Psoas muscle (tissue), 8 donors: Measurements from ENCODE around the gene RPS6KC1. TPM values are rescaled to one million over a fixed set of nuclear protein-coding genes. Genes with fewer than 3 reads are reported as not detected.

Experiments used
- ATAC-seq, 4 donors: fragments of 200-7000 bp; cut with Tn5 transposase; one replicate each; pipeline ENCODE4 v1.9.1; 2020; ENCODE audit warnings: moderate library complexity in 3 of 4, mild to moderate bottlenecking in 2 of 4
- DNase-seq, 2 donors: peaks; one replicate each; pipeline ENCODE4 v3.0.0-alpha.2; 2020
- H3K27ac ChIP-seq: fragments of 200-600 bp; one replicate; pipeline ENCODE4 v1.8.0; 2022
- H3K27me3 ChIP-seq, 3 donors: fragments of 200-600 bp in 1 of 3; one replicate each; pipeline versions ENCODE4 v1.6.1 to v1.8.0; 2013 to 2022; ENCODE audit warnings: low read length in 2 of 3, mild to moderate bottlenecking in 2 of 3, moderate library complexity in 1 of 3; ENCODE audit not compliant: insufficient read depth in 3 of 3
- H3K36me3 ChIP-seq, 2 donors: fragments of 200-600 bp in 1 of 2; one replicate each; pipeline versions ENCODE4 v1.6.1 to v1.8.0; 2013 to 2022; ENCODE audit warnings: low read depth in 1 of 2, mild to moderate bottlenecking in 1 of 2, moderate library complexity in 1 of 2; ENCODE audit not compliant: insufficient read depth in 1 of 2
- H3K4me1 ChIP-seq: fragments of 200-600 bp; one replicate; pipeline ENCODE4 v1.8.0; 2022
- H3K4me3 ChIP-seq: fragments of 200-600 bp; one replicate; pipeline ENCODE4 v1.8.0; 2022; ENCODE audit warnings: mild to moderate bottlenecking
- H3K9me3 ChIP-seq: fragments of 200-600 bp; one replicate; pipeline ENCODE4 v1.8.0; 2022
- WGBS, 3 donors: extraction: QIAGEN DNeasy Blood & Tissue Kit; methylation state at CpG; one replicate each; pipeline versions ENCODE4 v1.1.6 to v1.1.7; 2013; 5-methylcytosine and 5-hydroxymethylcytosine counted together
- intact Hi-C, 2 donors: fragments of 100-400 bp; cut with DNase I; formaldehyde crosslinking; loops; one replicate each; pipeline versions ENCODE4 v1.11.0 to v1.14.2; 2022
- polyA plus RNA-seq, 3 donors: library from polyadenylated mRNA; stranded (reverse); fragments of 200-250 nt; gene quantifications; one replicate each; pipeline ENCODE4 v1.2.3, GENCODE V29; 2013
- total RNA-seq, 4 donors: library from RNA; stranded (reverse); fragmentation: NEBNext Ultra II Directional in 2 of 4; extraction: Animal tissue kit (Norgen Biotek cat#: 25700) in 2 of 4; gene quantifications; one replicate each; pipeline versions ENCODE4 v1.2.1 to v1.2.4, GENCODE V29; 2021 to 2023
- TF ChIP-seq, protein P1 (sequence below): fragments of 200-600 bp; IDR thresholded peaks from one replicate; pipeline ENCODE4 v1.8.0; 2022; ENCODE audit warnings: antibody characterized with exemption
- donor health status: healthy with polysubstance abuse.
- donor health status: DM: no; HTN: no; CAD: no; lungs with moderate emphysema.
- donor health status: Bipolar disorder and iron deficiency.
- donor health status: healthy.
- donor health status: DM: yes; HTN: yes; CAD: no.
- donor health status: DM: no; HTN: no; CAD: no.
- donor health status: DM: no; HTN: no; CAD: no.
- donor health status: DM: yes; HTN: yes; CAD: no.

Gene RPS6KC1
- total and polyA plus RNA-seq, 7 donors = 8.0 to 19.8 (median 14.0) TPM

DNA sequence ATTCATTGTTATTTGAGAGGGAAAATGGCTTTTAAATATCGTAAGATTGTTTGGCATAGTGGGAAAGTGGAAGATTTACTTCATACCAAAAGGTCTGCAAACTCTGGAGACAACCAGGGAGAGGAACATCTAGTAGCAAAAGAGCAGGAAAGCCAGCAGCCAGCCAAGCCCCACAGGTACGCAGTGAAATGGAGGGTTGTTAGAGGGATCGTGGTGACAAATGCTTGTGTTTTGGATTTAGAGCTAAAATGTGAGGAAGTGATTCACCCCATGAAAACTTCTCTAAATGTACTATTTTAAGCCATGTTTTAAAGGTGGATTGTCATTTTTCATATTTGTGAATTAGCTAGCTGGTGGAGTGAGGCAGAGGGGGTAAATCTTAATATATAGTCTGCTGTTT lies 69.3 kb downstream of the RPS6KC1 start:
- H3K27ac ChIP-seq = no peak overlapping the region
- H3K27me3 ChIP-seq = no peaks in the 10 kb centered on the region
- DNase-seq (no peak), ATAC-seq (no peak)
- H3K9me3 ChIP-seq = no peaks in the 10 kb centered on the region
- no peaks in the 10 kb centered on the region for H3K36me3 ChIP-seq
- 80 to 89% (median 87%) methylated on average over 3 of the region's 3 CpGs for WGBS, 3 donors
- H3K4me1 ChIP-seq = peaks cover 11% of the 10 kb centered on the region
- TF ChIP-seq, protein P1, sequence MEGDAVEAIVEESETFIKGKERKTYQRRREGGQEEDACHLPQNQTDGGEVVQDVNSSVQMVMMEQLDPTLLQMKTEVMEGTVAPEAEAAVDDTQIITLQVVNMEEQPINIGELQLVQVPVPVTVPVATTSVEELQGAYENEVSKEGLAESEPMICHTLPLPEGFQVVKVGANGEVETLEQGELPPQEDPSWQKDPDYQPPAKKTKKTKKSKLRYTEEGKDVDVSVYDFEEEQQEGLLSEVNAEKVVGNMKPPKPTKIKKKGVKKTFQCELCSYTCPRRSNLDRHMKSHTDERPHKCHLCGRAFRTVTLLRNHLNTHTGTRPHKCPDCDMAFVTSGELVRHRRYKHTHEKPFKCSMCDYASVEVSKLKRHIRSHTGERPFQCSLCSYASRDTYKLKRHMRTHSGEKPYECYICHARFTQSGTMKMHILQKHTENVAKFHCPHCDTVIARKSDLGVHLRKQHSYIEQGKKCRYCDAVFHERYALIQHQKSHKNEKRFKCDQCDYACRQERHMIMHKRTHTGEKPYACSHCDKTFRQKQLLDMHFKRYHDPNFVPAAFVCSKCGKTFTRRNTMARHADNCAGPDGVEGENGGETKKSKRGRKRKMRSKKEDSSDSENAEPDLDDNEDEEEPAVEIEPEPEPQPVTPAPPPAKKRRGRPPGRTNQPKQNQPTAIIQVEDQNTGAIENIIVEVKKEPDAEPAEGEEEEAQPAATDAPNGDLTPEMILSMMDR = no peak
- intact Hi-C loops = no loop called here
- no peak overlapping the region for H3K4me3 ChIP-seq

DNA sequence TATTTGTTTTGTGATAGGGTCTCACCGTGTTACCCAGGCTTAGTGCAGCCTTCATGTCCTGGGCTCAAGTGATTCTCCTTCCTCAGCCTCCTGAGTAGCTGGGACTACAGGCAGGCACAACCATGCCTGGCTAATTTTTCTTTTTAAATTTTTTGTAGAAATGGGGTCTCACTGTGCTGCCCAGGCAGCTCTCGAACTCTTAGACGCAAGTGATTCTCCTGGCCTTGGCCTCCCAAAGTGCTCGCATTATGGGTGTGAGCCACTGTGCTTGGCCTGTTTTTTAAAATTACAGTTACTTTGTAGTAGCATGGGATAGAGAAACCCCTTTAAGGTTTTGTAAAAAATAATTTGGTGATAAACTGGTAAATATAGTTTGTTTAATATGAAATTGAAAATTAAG lies 69.9 kb downstream of the RPS6KC1 start:
- intact Hi-C loops = no loop called here
- WGBS, 3 donors = 93 to 97% (median 95%) methylated on average over 4 of the region's 4 CpGs
- no peaks in the 10 kb centered on the region for H3K27me3 ChIP-seq
- H3K27ac ChIP-seq = no peak overlapping the region
- no peaks in the 10 kb centered on the region for H3K9me3 ChIP-seq
- no peaks in the 10 kb centered on the region for H3K36me3 ChIP-seq
- peaks cover 11% of the 10 kb centered on the region for H3K4me1 ChIP-seq
- H3K4me3 ChIP-seq = no peak overlapping the region
- TF ChIP-seq, protein P1 = no peak
- DNase-seq (no peak), ATAC-seq (no peak)

DNA sequence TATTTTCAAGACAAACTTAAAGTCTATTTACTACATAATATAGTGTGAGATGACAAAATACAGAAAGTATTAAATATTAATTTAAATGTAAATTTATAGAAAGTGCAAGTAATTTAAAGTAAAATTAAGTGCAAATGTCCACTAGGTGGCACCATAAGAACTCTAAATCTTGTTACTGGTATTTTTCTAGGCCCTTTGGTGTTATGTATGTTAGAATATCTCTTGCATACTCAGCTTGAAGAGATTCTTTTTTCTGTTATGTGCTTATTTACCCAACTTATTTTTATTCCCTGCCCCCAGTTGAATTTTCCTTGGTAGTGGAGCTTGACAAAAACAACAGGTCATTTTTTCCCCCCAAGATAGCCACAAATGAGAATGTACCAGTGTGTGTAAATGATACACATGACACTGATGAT lies 71.5 kb downstream of the RPS6KC1 start:
- no peaks in the 10 kb centered on the region for H3K9me3 ChIP-seq
- TF ChIP-seq, protein P1 = peak; percentile 61
- H3K4me1 ChIP-seq = peaks cover 11% of the 10 kb centered on the region
- intact Hi-C loops = no loop called here
- no peaks in the 10 kb centered on the region for H3K27me3 ChIP-seq
- ATAC-seq = peak in 1 of 4 donors; percentile 56
- no peak overlapping the region for H3K4me3 ChIP-seq
- DNase-seq = no peak
- H3K27ac ChIP-seq = no peak overlapping the region
- no peaks in the 10 kb centered on the region for H3K36me3 ChIP-seq

DNA sequence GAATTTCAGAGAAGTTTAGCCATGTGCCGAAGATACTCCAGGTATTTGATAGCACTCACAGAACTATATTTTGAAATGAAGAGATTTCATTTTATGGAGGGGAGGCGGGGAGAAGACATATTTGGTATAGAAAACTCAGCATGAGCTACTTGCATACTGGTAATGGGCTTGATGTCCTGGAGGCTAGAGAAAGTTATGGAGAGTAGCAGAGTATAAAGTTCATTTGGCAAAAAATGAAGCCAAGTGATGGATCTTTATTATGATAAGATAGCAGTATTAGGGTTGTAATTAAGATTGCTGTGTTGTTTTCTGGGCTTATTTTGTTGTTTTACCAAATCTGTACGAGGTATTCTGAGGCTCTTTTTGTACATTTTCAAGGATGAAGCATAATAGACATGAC lies 72.0 kb downstream of the RPS6KC1 start:
- Histone ChIP-seq H3K27ac (no peak overlapping the region), H3K36me3 (no peaks in the 10 kb centered on the region), H3K9me3 (no peaks in the 10 kb centered on the region), H3K4me3 (no peak overlapping the region), H3K27me3 (no peaks in the 10 kb centered on the region), H3K4me1 (peaks cover 11% of the 10 kb centered on the region)
- DNase-seq = no peak
- intact Hi-C loops = no loop called here
- 87 to 97% (median 89%) methylated on average over 3 of the region's 3 CpGs for WGBS, 3 donors
- no peak for ATAC-seq
- TF ChIP-seq, protein P1 = no peak

DNA sequence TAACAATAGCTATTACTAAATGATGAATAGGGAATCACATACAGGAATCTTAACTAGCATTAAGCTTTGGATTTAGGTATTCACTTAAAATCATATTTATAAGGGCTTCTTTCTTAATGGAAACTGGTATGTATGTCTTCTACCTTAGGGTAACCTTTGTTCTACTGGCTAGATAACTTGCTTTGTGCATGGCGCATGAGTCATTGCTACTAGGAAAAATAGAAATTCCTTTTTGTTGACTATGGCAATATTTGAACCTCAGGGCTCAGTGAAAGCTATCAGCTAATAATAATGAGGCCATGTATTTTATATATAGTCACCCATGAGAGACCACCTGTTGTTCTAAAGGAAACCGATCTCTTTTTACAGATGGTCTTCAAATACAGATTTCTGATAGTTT lies 72.5 kb downstream of the RPS6KC1 start:
- TF ChIP-seq, protein P1 = no peak
- 93 to 99% (median 93%) methylated on average over 2 of the region's 2 CpGs for WGBS, 3 donors
- ATAC-seq (peak in 3 of 4 donors; percentile 58 to 67 (median 61)), DNase-seq (no peak)
- intact Hi-C loops = no loop called here
- H3K4me1 ChIP-seq = peaks cover 11% of the 10 kb centered on the region
- no peaks in the 10 kb centered on the region for H3K9me3 ChIP-seq
- H3K27ac ChIP-seq = no peak overlapping the region
- H3K4me3 ChIP-seq = no peak overlapping the region
- no peaks in the 10 kb centered on the region for H3K36me3 ChIP-seq
- H3K27me3 ChIP-seq = no peaks in the 10 kb centered on the region
